ENCODE results near the gene AKAP9.
"Not testable (repeated sequence)": the region's sequence is repeated elsewhere in the genome, so short reads cannot be mapped to it uniquely, and the experiment has no call there.

AKAP9 gene

GRCh38 chr7:91945476-91945875 lies 4.8 kb downstream of the AKAP9 start:
- no peak for DNase-seq (ENCODE audit: low read depth in 2 of 2, low spot score in 1 of 2)

- DNase-seq (ENCODE audit: low read depth in 2 of 2, low spot score in 1 of 2) = no peak
Measured at GRCh38 chr7:91946549-91946948, 5.9 kb downstream of the AKAP9 start.

- no peak for DNase-seq (ENCODE audit: low read depth in 2 of 2, low spot score in 1 of 2)
Measured at GRCh38 chr7:91947948-91948347, 7.3 kb downstream of the AKAP9 start.

- DNase-seq (ENCODE audit: low read depth in 2 of 2, low spot score in 1 of 2) = no peak
Measured at GRCh38 chr7:91949221-91950009, 8.8 kb downstream of the AKAP9 start.

- DNase-seq (ENCODE audit: low read depth in 2 of 2, low spot score in 1 of 2) = no peak
Measured at GRCh38 chr7:91953618-91954017, 13.0 kb downstream of the AKAP9 start.

- not testable (repeated sequence) for DNase-seq (ENCODE audit: low read depth in 2 of 2, low spot score in 1 of 2)
Measured at GRCh38 chr7:91956464-91956863, 15.8 kb downstream of the AKAP9 start.

- no peak for DNase-seq (ENCODE audit: low read depth in 2 of 2, low spot score in 1 of 2)
Measured at GRCh38 chr7:91957232-91957631, 16.6 kb downstream of the AKAP9 start.

- no peak for DNase-seq (ENCODE audit: low read depth in 2 of 2, low spot score in 1 of 2)
Measured at GRCh38 chr7:91957823-91958222, 17.2 kb downstream of the AKAP9 start.

GRCh38 chr7:91959023-91959422 lies 18.4 kb downstream of the AKAP9 start:
- no peak for DNase-seq (ENCODE audit: low read depth in 2 of 2, low spot score in 1 of 2)

- no peak for DNase-seq (ENCODE audit: low read depth in 2 of 2, low spot score in 1 of 2)
Measured at GRCh38 chr7:91961816-91962215, 21.2 kb downstream of the AKAP9 start.

- DNase-seq (ENCODE audit: low read depth in 2 of 2, low spot score in 1 of 2) = no peak
Measured at GRCh38 chr7:91962419-91962818, 21.8 kb downstream of the AKAP9 start.

- DNase-seq (ENCODE audit: low read depth in 2 of 2, low spot score in 1 of 2) = not testable (repeated sequence)
Measured at GRCh38 chr7:91967513-91967912, 26.9 kb downstream of the AKAP9 start.

- no peak for DNase-seq (ENCODE audit: low read depth in 2 of 2, low spot score in 1 of 2)
Measured at GRCh38 chr7:91973639-91974038, 33.0 kb downstream of the AKAP9 start.

GRCh38 chr7:91974066-91974465 lies 33.4 kb downstream of the AKAP9 start:
- no peak for DNase-seq (ENCODE audit: low read depth in 2 of 2, low spot score in 1 of 2)

GRCh38 chr7:91976743-91977142 lies 36.1 kb downstream of the AKAP9 start:
- DNase-seq (ENCODE audit: low read depth in 2 of 2, low spot score in 1 of 2) = no peak

GRCh38 chr7:91979590-91979989 lies 38.9 kb downstream of the AKAP9 start:
- no peak for DNase-seq (ENCODE audit: low read depth in 2 of 2, low spot score in 1 of 2)

GRCh38 chr7:91982352-91982751 lies 41.7 kb downstream of the AKAP9 start:
- not testable (repeated sequence) for DNase-seq (ENCODE audit: low read depth in 2 of 2, low spot score in 1 of 2)

GRCh38 chr7:91988213-91988612 lies 47.6 kb downstream of the AKAP9 start:
- no peak for DNase-seq (ENCODE audit: low read depth in 2 of 2, low spot score in 1 of 2)

GRCh38 chr7:91993976-91994375 lies 53.3 kb downstream of the AKAP9 start:
- DNase-seq (ENCODE audit: low read depth in 2 of 2, low spot score in 1 of 2) = no peak

- DNase-seq (ENCODE audit: low read depth in 2 of 2, low spot score in 1 of 2) = no peak
Measured at GRCh38 chr7:91995391-91996105, 54.9 kb downstream of the AKAP9 start.

- DNase-seq (ENCODE audit: low read depth in 2 of 2, low spot score in 1 of 2) = no peak
Measured at GRCh38 chr7:91999631-92000565, 59.2 kb downstream of the AKAP9 start.
